HCT116 (cell line): ENCODE measurements around the gene SPRED2. TPM values are rescaled to one million over a fixed set of nuclear protein-coding genes. Genes with fewer than 3 reads are reported as not detected.

Experiments
- ATAC-seq: fragments of 200-7000 bp; cut with Tn5 transposase; 2 replicates; pipeline ENCODE4 v1.9.1; 2020; ENCODE audit warnings: mild to moderate bottlenecking, moderate library complexity
- BruUV-seq: library from RNA; stranded (reverse); fragments of 400-500 nt; replicated peaks from 2 replicates; lab custom pipeline; 2021; lab: Mats Ljungman, UMichigan
- CTCF ChIA-PET: fragments of 300-600 bp; sonication (Branson Sonifier 250); formaldehyde crosslinking; loops from one replicate; lab custom pipeline; 2021; ENCODE audit warnings: antibody characterized with exemption; lab: Charles Lee
- POLR2A ChIA-PET: fragments of 300-600, 350-600 bp; sonication (Branson Sonifier 250); formaldehyde crosslinking; loops from one replicate; lab custom pipeline; 2021; ENCODE audit warnings: antibody characterized with exemption; lab: Charles Lee
- RAD21 ChIA-PET, 2 experiments: fragments of 300-600 bp; sonication (Branson Sonifier 250); formaldehyde crosslinking; loops; one replicate each; lab custom pipeline; 2023; ENCODE audit warnings: low total read pairs in 2 of 2; ENCODE audit not compliant: uncharacterized antibody in 2 of 2, unreplicated experiment in 2 of 2, low non-redundant PET in 1 of 2; lab: Charles Lee
- DNase-seq: peaks from one replicate; pipeline ENCODE4 v3.0.0-alpha.2; 2010; ENCODE audit warnings: low read depth, low spot score
- H2AFZ ChIP-seq: fragments of 200-600 bp; shearing (Covaris generic), sonication (generic); 2 replicates; pipeline ENCODE4 v1.6.1; 2017; ENCODE audit warnings: low read depth, mixed run types, mixed read lengths, antibody characterized with exemption, low read length; ENCODE audit not compliant: poor library complexity, severe bottlenecking
- H3K27ac ChIP-seq: 2 replicates; pipeline ENCODE4 v1.5.1; 2012; ENCODE audit warnings: low read depth, low read length
- H3K27me3 ChIP-seq: fragments of 200-600 bp; sonication (generic); 2 replicates; pipeline ENCODE4 v1.6.1; 2016; ENCODE audit warnings: mixed run types, low read length, mixed read lengths; ENCODE audit not compliant: insufficient read depth
- H3K36me3 ChIP-seq, 2 experiments: fragments of 200-500 bp in 1 of 2; fragments of 200-600 bp in 1 of 2; sonication (Bioruptor generic) in 1 of 2; sonication (generic) in 1 of 2; 2 replicates each; pipeline versions ENCODE4 v1.5.1 to v1.6.1; 2014 to 2016; ENCODE audit warnings: low read length in 2 of 2, inconsistent platforms in 1 of 2, mixed read lengths in 1 of 2, mixed run types in 1 of 2; ENCODE audit not compliant: insufficient read depth in 2 of 2, control insufficient read depth in 1 of 2
- H3K4me1 ChIP-seq, 2 experiments: fragments of 200-600 bp in 1 of 2; sonication (generic) in 1 of 2; 2 replicates each; pipeline versions ENCODE4 v1.5.1 to v1.6.1; 2012 to 2017; ENCODE audit warnings: low read length in 2 of 2, inconsistent platforms in 1 of 2, mild to moderate bottlenecking in 1 of 2, mixed read lengths in 1 of 2, mixed run types in 1 of 2, moderate library complexity in 1 of 2; ENCODE audit not compliant: insufficient read depth in 2 of 2, control insufficient read depth in 1 of 2
- H3K4me2 ChIP-seq: fragments of 200-600 bp; sonication (generic); 2 replicates; pipeline ENCODE4 v1.6.1; 2017; ENCODE audit warnings: mixed run types, low read length, mixed read lengths
- H3K4me3 ChIP-seq, 2 experiments: fragments of 200-600 bp in 1 of 2; sonication (generic) in 1 of 2; replicated peaks in 1 of 2; 2 replicates each; pipeline ENCODE4 v1.5.1; 2011 to 2016; ENCODE audit warnings: low read length in 2 of 2, control low read depth in 1 of 2, low read depth in 1 of 2, mild to moderate bottlenecking in 1 of 2, mixed read lengths in 1 of 2, mixed run types in 1 of 2
- H3K79me2 ChIP-seq: fragments of 200-600 bp; sonication (generic); 2 replicates; pipeline ENCODE4 v1.6.1; 2017; ENCODE audit warnings: mild to moderate bottlenecking, mixed run types, low read length, moderate library complexity, mixed read lengths; ENCODE audit not compliant: insufficient read depth
- H3K9ac ChIP-seq: fragments of 200-600 bp; sonication (generic); 2 replicates; pipeline ENCODE4 v1.6.1; 2016; ENCODE audit warnings: low read length, mixed read lengths
- H3K9me2 ChIP-seq: fragments of 200-600 bp; sonication (generic), shearing (Covaris generic); 2 replicates; pipeline ENCODE4 v1.6.1; 2017; ENCODE audit warnings: mixed run types, mild to moderate bottlenecking, moderate library complexity; ENCODE audit not compliant: insufficient read depth
- H3K9me3 ChIP-seq, 2 experiments: fragments of 200-500 bp in 1 of 2; fragments of 200-600 bp in 1 of 2; sonication (Bioruptor generic) in 1 of 2; sonication (generic) in 1 of 2; 2 replicates each; pipeline ENCODE4 v1.6.1; 2014 to 2017; ENCODE audit warnings: low read length in 2 of 2, mixed read lengths in 2 of 2, inconsistent platforms in 1 of 2, low read depth in 1 of 2, mild to moderate bottlenecking in 1 of 2, mixed run types in 1 of 2, moderate library complexity in 1 of 2; ENCODE audit not compliant: control insufficient read depth in 1 of 2, insufficient read depth in 1 of 2
- H4K20me1 ChIP-seq: fragments of 200-600 bp; sonication (generic), shearing (Covaris generic); 2 replicates; pipeline ENCODE4 v1.6.1; 2017; ENCODE audit warnings: mixed run types, mild to moderate bottlenecking, moderate library complexity; ENCODE audit not compliant: insufficient read depth
- ATF3 ChIP-seq: IDR thresholded peaks from 2 replicates; pipeline ENCODE4 v1.6.1; 2012
- CEBPB ChIP-seq: IDR thresholded peaks from 2 replicates; pipeline ENCODE4 v1.6.1; 2012; ENCODE audit warnings: low read depth
- CTCF ChIP-seq, 3 experiments: fragments of 200-600 bp in 1 of 3; sonication (generic) in 1 of 3; IDR thresholded peaks in 2 of 3; conservative IDR thresholded peaks in 1 of 3; 2 replicates each; pipeline ENCODE4 v1.5.1; 2012 to 2017; ENCODE audit warnings: low read depth in 2 of 3, low read length in 2 of 3, antibody characterized with exemption in 1 of 3, borderline replicate concordance in 1 of 3, control low read depth in 1 of 3, mild to moderate bottlenecking in 1 of 3, mixed read lengths in 1 of 3, mixed run types in 1 of 3, moderate library complexity in 1 of 3; ENCODE audit not compliant: insufficient read depth in 1 of 3
- EGR1 ChIP-seq: IDR thresholded peaks from 2 replicates; pipeline ENCODE4 v1.6.1; 2012; ENCODE audit warnings: low read depth
- ELF1 ChIP-seq: IDR thresholded peaks from 2 replicates; pipeline ENCODE4 v1.6.1; 2012; ENCODE audit warnings: low read depth, borderline replicate concordance
- EZH2 ChIP-seq: fragments of 200-600 bp; sonication (generic); IDR thresholded peaks from 2 replicates; pipeline ENCODE4 v1.6.1; 2017; ENCODE audit warnings: antibody characterized with exemption, mixed run types
- EZH2phosphoT487 ChIP-seq: fragments of 200-600 bp; IDR thresholded peaks from 2 replicates; pipeline ENCODE4 v1.6.1; 2018; ENCODE audit warnings: antibody characterized with exemption, borderline replicate concordance
- FOSL1 ChIP-seq: IDR thresholded peaks from 2 replicates; pipeline ENCODE4 v1.6.1; 2012; ENCODE audit warnings: low read depth
- JUND ChIP-seq: IDR thresholded peaks from 2 replicates; pipeline ENCODE4 v1.6.1; 2012
- MAX ChIP-seq: IDR thresholded peaks from 2 replicates; pipeline ENCODE4 v1.6.1; 2012
- POLR2A ChIP-seq: IDR thresholded peaks from 2 replicates; pipeline ENCODE4 v1.7.0; 2011; ENCODE audit warnings: borderline replicate concordance; ENCODE audit not compliant: insufficient read depth, insufficient read length; ENCODE audit errors: extremely low read depth
- POLR2AphosphoS5 ChIP-seq: IDR thresholded peaks from 2 replicates; pipeline ENCODE4 v1.6.1; 2011; ENCODE audit warnings: mild to moderate bottlenecking, low read depth, low read length, moderate library complexity
- REST ChIP-seq: IDR thresholded peaks from 2 replicates; pipeline ENCODE4 v1.6.1; 2012; ENCODE audit warnings: low read depth
- SIN3A ChIP-seq: IDR thresholded peaks from 2 replicates; pipeline ENCODE4 v1.6.1; 2012; ENCODE audit warnings: low read depth
- SRF ChIP-seq: IDR thresholded peaks from 2 replicates; pipeline ENCODE4 v1.6.1; 2012; ENCODE audit warnings: low read depth
- TCF7L2 ChIP-seq: IDR thresholded peaks from 2 replicates; pipeline ENCODE4 v1.7.0; 2011; ENCODE audit warnings: borderline replicate concordance, inconsistent platforms; ENCODE audit not compliant: insufficient read depth, insufficient read length; ENCODE audit errors: extremely low read depth
- YY1 ChIP-seq: IDR thresholded peaks from 2 replicates; pipeline ENCODE4 v1.6.1; 2011; ENCODE audit warnings: low read length, low read depth, moderate library complexity, mild to moderate bottlenecking; ENCODE audit not compliant: insufficient replicate concordance; ENCODE audit errors: extremely low read depth
- ZBTB33 ChIP-seq: IDR thresholded peaks from 2 replicates; pipeline ENCODE4 v1.6.1; 2011; ENCODE audit warnings: mild to moderate bottlenecking, low read length, moderate library complexity; ENCODE audit not compliant: insufficient replicate concordance; ENCODE audit errors: extremely low read depth
- ZNF274 ChIP-seq: fragments of 200-500 bp; sonication (Bioruptor generic); IDR thresholded peaks from 2 replicates; pipeline ENCODE4 v1.6.1; 2014; ENCODE audit warnings: mild to moderate bottlenecking, low read depth, low read length, inconsistent platforms
- intact Hi-C: fragments of 100-400 bp; cut with micrococcal nuclease; formaldehyde crosslinking; loops from 2 replicates; pipeline ENCODE4 v1.10.0; 2022
- total RNA-seq: library from RNA; stranded (reverse); gene quantifications from one replicate; pipeline ENCODE4 v1.2.1, GENCODE V29; 2021; ENCODE audit not compliant: unreplicated experiment

The SPRED2 gene
- total RNA-seq, 1 experiment from 2014 or later, result 62.6 TPM

- Histone ChIP-seq H3K9ac (no peak overlapping the region), H3K4me1 (peaks cover 48 to 54% of the 10 kb centered on the region in 2 experiments), H3K9me3 (no peaks in the 10 kb centered on the region), H3K4me2 (no peak overlapping the region), H3K4me3 (no peak overlapping the region), H3K27ac (no peak overlapping the region), H3K79me2 (peaks cover 97% of the 10 kb centered on the region), H2AFZ (no peak overlapping the region), H3K9me2 (no peaks in the 10 kb centered on the region), H3K36me3 (no peaks in the 10 kb centered on the region), H4K20me1 (peaks cover 5% of the 10 kb centered on the region; the same call in 1 of the 2 replicates), H3K27me3 (no peaks in the 10 kb centered on the region)
- intact Hi-C loops, result no loop called here
- TF ChIP-seq EGR1 (no peak), MAX (no peak), POLR2AphosphoS5 (no peak), ZNF274 (no peak), POLR2A (no peak), FOSL1 (no peak), CTCF (IDR thresholded peaks at IDR 0.05 in 2 of 3, conservative IDR thresholded peaks at IDR 0.05 in 1 of 3; ENCODE audit: borderline replicate concordance in 1 of 3, insufficient read depth in 1 of 3, low read depth in 2 of 3, low read length in 2 of 3) (no peak), CEBPB (no peak), YY1 (no peak), TCF7L2 (no peak), SRF (no peak), ATF3 (no peak), REST (no peak), JUND (no peak), ELF1 (no peak), ZBTB33 (no peak), SIN3A (no peak), EZH2phosphoT487 (no peak), EZH2 (no peak)
- CTCF ChIA-PET, result no interaction called here
- no peak for DNase-seq
- RAD21 ChIA-PET, result no interaction called here
- POLR2A ChIA-PET, result interaction anchor here (0.5 kb wide), 1 partner anchor 17 kb away, joined by 3 read pairs; no protein-coding TSS in a partner anchor
- ATAC-seq, result no peak
- BruUV-seq, result no TSS peak
These were observed 42.3 kb downstream of the SPRED2 start for GRCh38 chr2:65390134-65390533.
